GM19193 (cell line): ENCODE results near the gene SPATA1.

Experiments used
- POLR2A ChIP-seq: IDR thresholded peaks from 4 replicates; pipeline ENCODE4 v1.6.1; 2011; ENCODE audit not compliant: insufficient read depth, insufficient read length; ENCODE audit errors: extremely low read depth

The SPATA1 gene

GRCh38 chr1:84506002-84506728, at the start of gene SPATA1, which contains the start of gene GNG5:
Gene SPATA1, plus strand, starts transcription at chr1:84506386. Its CDS starts 9,974 bp downstream, at chr1:84516360.
Gene GNG5, minus strand, starts transcription at chr1:84506581. Its CDS starts 490 bp downstream, at chr1:84506091.
- TF ChIP-seq POLR2A: peak; percentile 90

DNA sequence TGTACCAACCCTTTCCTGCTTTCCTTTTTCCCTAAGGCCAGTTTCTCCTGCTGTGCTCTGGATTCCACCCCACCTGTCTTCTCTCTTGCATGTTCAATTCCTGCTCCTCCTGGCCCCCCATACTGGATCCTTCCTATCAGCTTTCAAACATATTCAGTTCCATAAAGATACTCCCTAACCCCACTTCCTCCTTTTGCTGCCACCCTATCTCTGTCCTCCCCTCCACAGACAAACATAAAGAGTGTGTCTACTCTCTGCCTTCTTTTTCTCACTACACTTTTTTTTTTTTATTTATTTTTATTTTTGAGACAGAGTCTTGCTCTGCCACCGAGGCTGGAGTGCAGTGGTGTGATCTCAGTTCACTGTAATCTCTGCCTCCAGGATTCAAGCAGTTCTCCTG, 44.1 kb upstream of the SPATA1 start:
- no peak for TF ChIP-seq POLR2A

DNA sequence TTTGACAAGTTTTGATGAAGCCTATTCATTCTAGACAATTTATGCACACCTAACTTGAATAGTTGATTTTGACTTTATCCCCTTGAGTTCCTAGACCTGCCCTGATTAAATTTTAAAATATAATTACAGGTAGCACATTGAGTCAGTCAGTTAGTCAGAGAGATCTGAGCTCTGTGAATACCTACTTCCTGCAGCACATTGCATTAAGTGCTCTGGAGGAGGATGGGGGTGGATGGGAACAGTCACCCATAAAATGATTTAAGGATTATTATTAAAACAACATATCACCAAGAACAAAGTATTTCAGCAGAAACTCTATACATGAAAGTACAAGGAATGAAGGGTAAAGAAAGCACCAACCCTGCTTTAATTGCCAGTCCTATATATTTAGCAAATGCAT, 38.9 kb upstream of the SPATA1 start:
- no peak for TF ChIP-seq POLR2A

DNA sequence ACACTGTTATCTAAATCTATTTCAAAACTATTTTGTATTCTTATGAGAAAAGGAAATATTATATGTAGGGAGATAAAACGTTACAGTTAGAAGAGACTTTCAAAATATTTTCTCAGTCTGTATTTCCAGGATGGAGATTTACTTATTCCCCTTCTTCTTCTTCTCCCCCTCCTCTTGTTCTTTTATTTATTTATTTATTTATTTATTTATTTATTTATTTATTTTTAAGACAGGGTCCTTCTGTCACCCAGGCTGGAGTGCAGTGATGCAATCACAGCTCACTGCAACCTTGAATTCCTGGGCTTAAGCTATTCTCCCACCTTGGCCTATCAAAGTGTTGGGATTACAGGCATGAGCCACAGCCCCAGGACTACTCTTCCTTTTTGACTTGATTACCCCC, 30.0 kb upstream of the SPATA1 start:
- no peak for TF ChIP-seq POLR2A

DNA sequence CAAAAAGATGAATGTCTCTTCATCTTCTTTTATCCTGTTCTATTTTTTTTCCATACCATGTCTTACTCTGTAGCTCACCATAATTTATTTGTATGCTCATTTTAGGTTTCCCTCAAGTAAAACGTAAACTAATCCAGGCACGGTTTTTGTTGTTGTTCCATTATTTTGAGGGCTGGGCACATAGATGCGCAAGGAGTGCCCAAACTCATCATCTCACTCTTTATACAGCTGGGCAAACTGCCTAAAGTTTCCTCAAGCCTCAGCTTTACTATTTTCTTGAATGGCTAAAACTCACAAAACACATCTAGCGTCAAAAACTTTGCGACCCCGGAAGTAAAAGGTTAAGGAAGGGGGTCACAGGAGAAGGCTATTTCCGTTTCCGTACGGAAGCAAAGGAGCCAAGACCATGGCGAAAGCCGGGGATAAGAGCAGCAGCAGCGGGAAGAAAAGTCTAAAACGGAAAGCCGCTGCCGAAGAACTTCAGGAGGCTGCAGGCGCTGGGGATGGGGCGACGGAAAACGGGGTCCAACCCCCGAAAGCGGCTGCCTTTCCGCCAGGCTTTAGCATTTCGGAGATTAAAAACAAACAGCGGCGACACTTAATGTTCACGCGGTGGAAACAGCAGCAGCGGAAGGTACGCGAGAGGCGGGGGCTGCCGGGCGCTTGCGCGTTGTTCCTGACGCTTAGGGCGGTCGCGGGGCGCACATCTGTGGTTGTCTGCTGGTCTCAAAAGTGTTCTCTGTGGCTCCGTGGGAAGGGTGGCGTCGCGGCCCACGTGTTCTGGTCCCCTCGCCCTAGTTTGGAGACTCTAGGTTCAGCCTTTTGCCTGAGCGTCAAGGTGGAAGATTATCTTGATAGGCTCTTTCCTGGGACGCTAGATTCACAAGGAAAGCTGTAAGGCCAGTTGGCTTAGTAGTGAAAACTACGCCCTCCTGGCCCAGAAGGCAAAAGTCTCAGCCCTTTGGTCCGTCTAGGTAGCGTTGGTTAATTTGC, 27.0 kb upstream of the SPATA1 start, which contains the start of gene RPF1:
TSS of gene RPF1 (plus strand) at position 391 of the 993 bp plus-strand sequence. CDS start at position 407, 16 bp downstream.
- peak; percentile 86 for TF ChIP-seq POLR2A

GRCh38 chr1:84479998-84480397, 26.2 kb upstream of the SPATA1 start:
- TF ChIP-seq POLR2A: no peak

DNA sequence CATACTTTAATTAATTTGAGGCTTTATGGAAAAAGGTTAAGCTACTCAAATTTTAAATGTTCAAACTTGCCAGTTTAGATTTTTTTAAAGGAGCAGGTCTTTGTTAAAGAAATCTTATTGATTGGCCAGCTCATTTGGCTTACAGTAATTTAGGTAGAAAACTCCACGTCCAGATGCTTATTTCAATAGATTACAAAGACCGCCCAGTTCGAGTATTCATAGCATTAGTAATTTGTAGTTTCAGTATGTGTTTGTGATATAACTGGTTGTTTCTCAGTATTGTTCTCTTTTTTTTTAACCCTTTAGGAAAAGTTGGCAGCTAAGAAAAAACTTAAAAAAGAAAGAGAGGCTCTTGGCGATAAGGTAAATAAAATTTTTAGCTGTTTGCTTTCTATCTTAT, 25.5 kb upstream of the SPATA1 start:
- TF ChIP-seq POLR2A: no peak

DNA sequence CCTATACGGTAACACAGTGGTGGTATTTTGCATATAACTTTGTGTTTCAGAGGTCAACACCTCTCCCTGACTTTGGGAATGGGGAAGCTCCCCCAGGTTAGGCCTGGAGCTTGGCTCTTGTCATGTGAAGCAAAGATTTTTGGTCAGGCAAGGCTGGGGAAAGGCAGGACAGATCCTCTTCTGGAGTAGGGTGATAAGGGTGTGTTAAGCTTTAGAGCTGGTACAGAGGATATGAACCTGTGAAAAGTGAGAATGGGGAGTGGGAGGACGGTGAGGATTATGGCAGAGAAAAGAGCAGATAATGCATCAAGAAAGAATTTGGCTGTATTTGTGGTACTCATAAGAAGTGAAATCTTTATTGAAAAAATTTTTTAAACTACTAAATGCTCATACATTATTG, 24.9 kb upstream of the SPATA1 start:
- TF ChIP-seq POLR2A: no peak

DNA sequence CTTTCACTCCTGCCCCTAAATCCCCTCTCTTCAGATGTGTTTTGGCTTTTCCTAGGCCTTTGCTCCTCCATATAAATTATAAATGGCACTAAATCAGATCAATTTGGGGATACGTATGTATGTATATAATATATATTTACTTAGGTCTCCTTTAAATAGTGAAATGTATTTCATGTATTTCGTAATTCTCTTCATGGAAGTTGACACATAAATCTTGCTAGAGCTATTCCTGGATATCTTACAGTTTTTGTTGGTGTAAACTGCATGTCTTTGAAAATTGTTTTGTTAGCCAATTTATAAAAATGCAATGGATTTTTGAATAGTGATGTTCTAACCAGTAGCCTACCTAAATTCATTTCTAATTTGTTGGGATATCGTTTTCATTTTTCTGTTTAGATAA, 18.1 kb upstream of the SPATA1 start:
- no peak for TF ChIP-seq POLR2A

GRCh38 chr1:84489766-84490165, 16.4 kb upstream of the SPATA1 start:
- no peak for TF ChIP-seq POLR2A

GRCh38 chr1:84492726-84493125, 13.5 kb upstream of the SPATA1 start:
- no peak for TF ChIP-seq POLR2A

DNA sequence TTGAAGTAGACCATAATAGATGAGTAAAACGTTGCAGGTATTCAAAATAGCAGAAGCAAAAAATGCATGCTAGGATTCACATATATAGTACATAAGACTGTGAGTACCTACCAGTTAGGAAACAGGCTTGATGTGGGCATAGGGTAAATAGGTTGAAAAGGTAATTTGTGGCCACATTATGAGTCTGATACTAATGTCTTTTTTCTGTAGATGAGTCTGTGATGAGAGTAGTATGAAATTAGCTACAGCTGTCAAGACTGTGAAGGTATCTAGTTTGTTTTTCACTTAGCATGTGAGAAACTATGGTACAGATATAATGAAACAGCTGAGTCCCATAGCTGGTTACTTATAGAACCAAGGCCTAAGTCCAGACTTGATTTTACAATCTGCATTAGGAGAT, 12.4 kb upstream of the SPATA1 start:
- TF ChIP-seq POLR2A: no peak

DNA sequence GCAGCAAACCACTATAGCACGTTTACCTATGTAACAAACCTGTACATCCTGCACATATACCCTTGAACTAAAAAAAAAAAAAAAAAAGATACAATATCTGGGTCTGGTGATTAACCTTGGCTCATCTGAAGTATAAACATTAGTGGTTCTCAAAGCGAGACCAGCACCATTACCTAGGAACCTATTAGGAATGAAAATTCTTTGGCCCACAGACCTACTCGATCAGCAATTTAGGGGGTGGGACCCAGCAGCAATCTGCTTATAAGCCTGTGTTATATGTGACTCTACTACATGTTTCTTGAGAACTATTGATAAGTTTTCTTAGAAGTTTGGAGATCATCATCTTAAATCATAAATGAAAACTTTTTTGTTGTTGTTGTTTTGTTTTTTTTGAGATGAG, 9.7 kb upstream of the SPATA1 start:
- no peak for TF ChIP-seq POLR2A

GRCh38 chr1:84497631-84498275, 8.4 kb upstream of the SPATA1 start:
- TF ChIP-seq POLR2A: no peak

- TF ChIP-seq POLR2A: no peak
Observed at GRCh38 chr1:84502927-84503326, 3.3 kb upstream of the SPATA1 start.
